Measurements from ENCODE around the gene DLL4. TPM values are rescaled to one million over a fixed set of nuclear protein-coding genes. Genes with fewer than 3 reads are reported as not detected.

Gene DLL4
- total and polyA plus RNA-seq, 2 experiments from 2014 or later: not detected

DNA sequence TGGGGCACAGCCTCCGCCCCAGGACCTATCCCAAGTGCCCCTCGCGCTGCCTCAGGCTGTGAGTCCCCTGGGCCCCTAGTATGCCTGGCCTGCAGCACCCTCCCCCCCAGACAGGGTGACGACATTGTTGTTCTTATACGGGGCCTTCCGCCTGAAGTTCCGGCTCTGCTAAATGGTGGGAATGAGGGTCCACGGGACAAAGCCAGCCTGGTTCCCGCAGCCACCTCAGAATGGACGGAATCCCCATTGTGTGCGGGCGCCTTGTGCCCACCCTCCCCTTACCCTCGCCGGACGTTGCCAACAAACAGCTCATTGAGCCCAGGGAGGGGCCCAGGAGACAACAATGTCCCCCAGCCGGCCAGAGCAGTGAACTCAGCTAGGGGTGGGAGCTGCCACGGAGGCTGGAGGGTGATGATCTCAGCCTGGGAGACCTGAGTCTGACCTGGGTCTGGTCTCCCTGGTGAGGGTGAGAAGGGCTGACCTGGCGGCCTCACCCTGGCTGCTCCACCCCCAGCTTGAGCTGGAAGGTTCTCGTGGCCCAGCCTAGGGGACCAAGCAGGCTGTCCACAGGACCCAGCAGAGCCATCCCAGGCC, 10.2 kb upstream of the DLL4 start:
- in situ Hi-C loops (cut with MboI): loop anchor here (10.0 kb wide), 1 partner anchor 256 kb away; no protein-coding TSS in a partner anchor

DNA sequence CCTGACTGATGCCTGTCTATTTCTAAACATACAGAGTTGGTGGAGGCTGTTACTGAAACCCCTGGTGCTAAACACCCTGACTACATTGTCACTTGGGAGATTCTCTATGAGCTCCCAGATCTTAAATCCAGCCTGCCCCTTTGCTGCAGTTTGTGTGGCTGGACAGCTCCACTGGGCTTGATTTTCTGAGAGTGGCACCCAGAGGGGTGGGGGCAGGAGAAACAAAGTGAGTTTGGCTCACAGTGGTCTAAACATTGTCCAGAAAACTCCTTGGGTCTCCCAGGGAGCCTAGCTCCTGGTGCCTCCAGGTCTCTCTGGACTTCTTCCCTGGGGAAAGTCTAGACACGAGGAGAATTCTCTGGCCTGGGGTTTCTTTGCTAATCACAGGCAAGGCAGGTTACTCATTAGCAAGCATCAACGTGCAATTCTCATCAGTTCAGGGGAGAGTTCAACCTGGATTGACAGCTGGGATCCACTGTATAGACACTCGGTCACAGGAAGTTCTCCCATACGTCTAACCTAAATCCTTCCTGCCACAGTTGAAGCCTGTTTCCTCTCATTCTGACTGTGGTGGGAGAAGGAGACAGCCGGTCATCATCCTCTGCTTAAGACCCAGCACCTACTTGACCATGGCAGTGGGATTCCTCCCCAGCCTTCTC, 7.1 kb upstream of the DLL4 start:
- in situ Hi-C loops (cut with MboI): no loop called here
- WGBS, 2 experiments (ENCODE audit: low coverage in 1 of 2, low lambda C conversion rate in 2 of 2, missing lambda C conversion rate in 2 of 2): 79 to 80% methylated on average over 5 of the region's 5 CpGs

More for the DNA sequence above, 10.2 kb upstream of the DLL4 start:
- H3K4me3 ChIP-seq: no peak overlapping the region
- no peaks in the 10 kb centered on the region for H3K79me2 ChIP-seq (ENCODE audit: insufficient read depth)
- no peak for DNase-seq
- H3K9ac ChIP-seq: no peak overlapping the region
- WGBS, 2 experiments (ENCODE audit: low coverage in 1 of 2, low lambda C conversion rate in 2 of 2, missing lambda C conversion rate in 2 of 2): 79% methylated on average over 15 to 19 of the region's 19 CpGs
- H3F3A ChIP-seq (ENCODE audit: insufficient read depth): no peaks in the 10 kb centered on the region
- no peaks in the 10 kb centered on the region for H3K27me3 ChIP-seq (replicated peaks; ENCODE audit: insufficient read depth)
- H3K4me1 ChIP-seq (ENCODE audit: insufficient read depth): no peaks in the 10 kb centered on the region
- H3K4me2 ChIP-seq (ENCODE audit: unreplicated experiment): no peak overlapping the region
- TF ChIP-seq EZH2phosphoT487 (IDR thresholded peaks at IDR 0.05; ENCODE audit: insufficient read depth, low read depth): no peak
- TF ChIP-seq EZH2 (IDR thresholded peaks at IDR 0.05; ENCODE audit: insufficient read depth, poor library complexity, severe bottlenecking): no peak
- no peak overlapping the region for H3K27ac ChIP-seq
- no peaks in the 10 kb centered on the region for H4K20me1 ChIP-seq (ENCODE audit: insufficient read depth)
- H3K9me2 ChIP-seq (ENCODE audit: insufficient read depth): no peaks in the 10 kb centered on the region
- no peaks in the 10 kb centered on the region for H3K9me3 ChIP-seq (ENCODE audit: low read depth)
- no peaks in the 10 kb centered on the region for H3K36me3 ChIP-seq (ENCODE audit: low read depth)
- no peak overlapping the region for H2AFZ ChIP-seq

DNA sequence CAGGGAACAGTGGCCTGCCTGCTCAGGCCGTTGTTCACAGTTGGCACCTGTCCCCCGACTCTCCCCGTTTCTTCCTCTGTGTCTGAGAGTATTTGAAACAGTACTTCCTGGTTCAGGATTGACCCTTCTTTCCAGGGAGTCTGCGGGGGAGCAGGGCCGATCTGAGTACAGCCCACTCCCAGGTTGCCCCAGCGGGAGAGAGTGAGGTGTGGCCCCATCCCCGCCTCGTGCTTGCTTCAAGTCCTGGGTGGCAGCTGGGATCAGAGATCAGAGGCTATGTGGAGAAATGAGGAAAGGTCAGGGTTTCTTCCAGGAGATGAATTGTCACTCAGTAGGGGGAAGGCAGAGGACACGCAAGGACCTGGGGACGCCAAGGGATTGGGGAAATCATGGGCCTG, 6.5 kb upstream of the DLL4 start:
- in situ Hi-C loops (cut with MboI): no loop called here

More for the DNA sequence above, 7.1 kb upstream of the DLL4 start:
- Histone ChIP-seq H3F3A (ENCODE audit: insufficient read depth) (no peaks in the 10 kb centered on the region), H3K36me3 (ENCODE audit: low read depth) (no peaks in the 10 kb centered on the region), H3K9me3 (ENCODE audit: low read depth) (no peaks in the 10 kb centered on the region), H3K4me1 (ENCODE audit: insufficient read depth) (no peaks in the 10 kb centered on the region), H4K20me1 (ENCODE audit: insufficient read depth) (no peaks in the 10 kb centered on the region), H2AFZ (no peak overlapping the region), H3K27ac (no peak overlapping the region), H3K9ac (no peak overlapping the region), H3K79me2 (ENCODE audit: insufficient read depth) (no peaks in the 10 kb centered on the region), H3K4me2 (ENCODE audit: unreplicated experiment) (no peak overlapping the region), H3K9me2 (ENCODE audit: insufficient read depth) (no peaks in the 10 kb centered on the region), H3K4me3 (no peak overlapping the region), H3K27me3 (replicated peaks; ENCODE audit: insufficient read depth) (peaks cover 8% of the 10 kb centered on the region)
- no peak for TF ChIP-seq EZH2 (IDR thresholded peaks at IDR 0.05; ENCODE audit: insufficient read depth, poor library complexity, severe bottlenecking)
- no peak for TF ChIP-seq EZH2phosphoT487 (IDR thresholded peaks at IDR 0.05; ENCODE audit: insufficient read depth, low read depth)
- no peak for DNase-seq

DNA sequence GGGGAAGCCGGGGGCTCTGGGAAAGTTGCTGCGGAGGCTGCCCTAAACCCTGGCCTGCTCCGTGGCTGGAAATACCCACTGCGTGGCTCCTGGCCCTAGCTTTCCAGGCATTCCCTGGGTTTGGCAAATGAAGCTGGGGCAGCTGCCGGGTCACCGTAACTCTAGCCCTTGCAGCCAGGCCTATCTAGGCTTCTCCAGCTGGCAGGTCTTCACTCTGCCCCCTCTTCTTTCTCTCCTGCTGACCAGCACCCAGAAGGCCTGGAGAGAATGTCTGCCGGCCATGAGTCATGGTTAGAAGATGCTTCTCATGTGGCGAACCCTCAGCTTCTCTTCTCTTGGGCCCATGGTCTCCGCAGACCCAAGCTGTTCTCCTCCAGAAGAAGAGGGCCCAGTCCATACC, 5.6 kb upstream of the DLL4 start:
- Histone ChIP-seq H3K4me1 (ENCODE audit: insufficient read depth) (peaks cover 6% of the 10 kb centered on the region; the same call in 1 of the 2 replicates), H2AFZ (no peak overlapping the region), H3K27ac (no peak overlapping the region), H3K9ac (no peak overlapping the region), H3K4me3 (no peak overlapping the region), H3K9me2 (ENCODE audit: insufficient read depth) (no peaks in the 10 kb centered on the region), H3K79me2 (ENCODE audit: insufficient read depth) (no peaks in the 10 kb centered on the region), H4K20me1 (ENCODE audit: insufficient read depth) (no peaks in the 10 kb centered on the region), H3F3A (ENCODE audit: insufficient read depth) (no peaks in the 10 kb centered on the region), H3K4me2 (ENCODE audit: unreplicated experiment) (no peak overlapping the region), H3K36me3 (ENCODE audit: low read depth) (no peaks in the 10 kb centered on the region), H3K9me3 (ENCODE audit: low read depth) (no peaks in the 10 kb centered on the region), H3K27me3 (replicated peaks; ENCODE audit: insufficient read depth) (peaks cover 23% of the 10 kb centered on the region)
- WGBS, 2 experiments (ENCODE audit: low coverage in 1 of 2, low lambda C conversion rate in 2 of 2, missing lambda C conversion rate in 2 of 2): 80 to 91% methylated on average over 9 of the region's 9 CpGs
- in situ Hi-C loops (cut with MboI): no loop called here
- DNase-seq: peak; percentile 21
- TF ChIP-seq EZH2 (IDR thresholded peaks at IDR 0.05; ENCODE audit: insufficient read depth, poor library complexity, severe bottlenecking) (no peak), EZH2phosphoT487 (IDR thresholded peaks at IDR 0.05; ENCODE audit: insufficient read depth, low read depth) (no peak)

More for the DNA sequence above, 6.5 kb upstream of the DLL4 start:
- WGBS, 2 experiments (ENCODE audit: low coverage in 1 of 2, low lambda C conversion rate in 2 of 2, missing lambda C conversion rate in 2 of 2): 65 to 73% methylated on average over 10 of the region's 10 CpGs
- Histone ChIP-seq H3K4me1 (ENCODE audit: insufficient read depth) (no peaks in the 10 kb centered on the region), H3K9me2 (ENCODE audit: insufficient read depth) (no peaks in the 10 kb centered on the region), H3K27ac (no peak overlapping the region), H3K4me2 (ENCODE audit: unreplicated experiment) (no peak overlapping the region), H3K9me3 (ENCODE audit: low read depth) (no peaks in the 10 kb centered on the region), H4K20me1 (ENCODE audit: insufficient read depth) (no peaks in the 10 kb centered on the region), H3K4me3 (no peak overlapping the region), H2AFZ (no peak overlapping the region), H3F3A (ENCODE audit: insufficient read depth) (no peaks in the 10 kb centered on the region), H3K9ac (no peak overlapping the region), H3K79me2 (ENCODE audit: insufficient read depth) (no peaks in the 10 kb centered on the region), H3K36me3 (ENCODE audit: low read depth) (no peaks in the 10 kb centered on the region), H3K27me3 (replicated peaks; ENCODE audit: insufficient read depth) (peaks cover 14% of the 10 kb centered on the region)
- TF ChIP-seq EZH2 (IDR thresholded peaks at IDR 0.05; ENCODE audit: insufficient read depth, poor library complexity, severe bottlenecking) (no peak), EZH2phosphoT487 (IDR thresholded peaks at IDR 0.05; ENCODE audit: insufficient read depth, low read depth) (no peak)
- DNase-seq: no peak

All from GM23248 (cell line).